ENCODE data around the gene FEM1B.

FEM1B gene

DNA sequence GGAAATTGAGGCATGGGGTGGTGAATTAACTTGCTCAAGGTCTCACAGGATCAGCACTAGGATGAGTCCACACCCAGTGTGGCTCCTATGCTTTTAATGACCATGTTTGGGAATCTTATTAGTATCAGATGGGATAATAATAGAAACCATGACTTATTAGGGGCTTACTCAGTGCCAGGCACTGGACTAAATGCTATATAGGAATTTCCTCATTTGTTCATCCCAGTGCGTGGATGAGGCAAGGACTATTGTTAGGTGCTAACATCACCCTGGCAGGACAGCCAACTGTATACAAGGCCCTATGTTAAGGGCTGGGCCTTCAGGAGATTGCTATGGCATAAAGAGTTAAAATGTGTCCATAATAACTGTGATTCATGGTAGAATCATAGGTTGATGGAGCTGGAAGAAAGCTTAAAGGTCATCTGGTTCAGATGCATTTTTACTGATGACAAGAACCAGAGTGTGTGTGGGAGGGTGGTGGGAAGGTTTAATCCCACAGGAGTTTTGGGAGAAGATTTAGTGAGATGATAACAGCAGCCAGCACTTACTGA, 4.7 kb upstream of the FEM1B start:
- Histone ChIP-seq H3K36me3 (ENCODE audit: control insufficient read depth in 2 of 2, insufficient read depth in 2 of 2, low read length in 2 of 2) (no peaks in the 10 kb centered on the region), H3K27me3 (ENCODE audit: control insufficient read depth in 2 of 2, insufficient read depth in 2 of 2, low read length in 2 of 2) (no peaks in the 10 kb centered on the region), H3K4me1 (ENCODE audit: control insufficient read depth in 2 of 2, insufficient read depth in 2 of 2, low read length in 2 of 2) (peaks cover 8 to 13% of the 10 kb centered on the region in 2 donors), H3K27ac (ENCODE audit: low read depth in 2 of 2, low read length in 2 of 2) (no peak overlapping the region), H3K9me3 (ENCODE audit: control insufficient read depth in 2 of 2, low read length in 2 of 2) (no peaks in the 10 kb centered on the region), H3K9ac (ENCODE audit: low read depth in 1 of 2, low read length in 2 of 2) (no peak overlapping the region), H3K4me3 (ENCODE audit: low read length in 2 of 2) (no peak overlapping the region)

DNA sequence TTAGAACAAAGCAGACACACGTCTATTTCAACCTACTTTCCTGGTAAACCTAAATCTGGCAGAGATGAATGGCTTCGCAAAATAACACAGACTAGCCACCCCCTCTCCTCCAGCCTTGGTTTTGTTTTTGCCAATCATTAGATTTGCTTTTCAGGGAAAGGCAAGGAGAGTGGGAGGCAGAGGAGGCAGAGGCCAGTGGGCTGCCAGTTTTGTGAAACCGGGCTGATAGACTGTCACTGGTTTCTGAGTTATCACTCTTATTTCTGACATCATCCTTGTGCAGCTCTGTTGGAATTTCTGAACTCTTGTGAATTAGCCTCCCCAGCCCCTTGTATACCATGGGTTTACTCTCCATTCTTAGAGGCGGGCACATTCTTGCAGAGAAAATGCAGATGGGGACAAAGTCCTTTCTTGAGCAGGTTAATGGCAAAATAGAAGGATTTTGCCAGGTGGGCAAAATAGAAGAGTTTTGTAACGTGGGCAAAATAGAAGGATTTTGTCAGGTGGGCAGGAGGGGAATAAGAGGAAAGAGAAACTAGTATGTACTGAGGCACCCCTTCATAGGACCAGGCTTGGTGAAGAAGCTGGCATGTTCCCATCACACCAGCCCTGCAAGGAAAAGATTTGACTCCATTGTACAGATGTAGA, 3.2 kb upstream of the FEM1B start:
- Histone ChIP-seq H3K36me3 (ENCODE audit: control insufficient read depth in 2 of 2, insufficient read depth in 2 of 2, low read length in 2 of 2) (peaks cover 0 to 3% of the 10 kb centered on the region in 2 donors), H3K4me1 (ENCODE audit: control insufficient read depth in 2 of 2, insufficient read depth in 2 of 2, low read length in 2 of 2) (peaks cover 14 to 21% of the 10 kb centered on the region in 2 donors), H3K9ac (ENCODE audit: low read depth in 1 of 2, low read length in 2 of 2) (no peak overlapping the region), H3K4me3 (ENCODE audit: low read length in 2 of 2) (no peak overlapping the region), H3K27me3 (ENCODE audit: control insufficient read depth in 2 of 2, insufficient read depth in 2 of 2, low read length in 2 of 2) (no peaks in the 10 kb centered on the region), H3K9me3 (ENCODE audit: control insufficient read depth in 2 of 2, low read length in 2 of 2) (no peaks in the 10 kb centered on the region), H3K27ac (ENCODE audit: low read depth in 2 of 2, low read length in 2 of 2) (peak overlapping the region in 1 of 2 donors; percentile 9)

GRCh38 chr15:68275165-68275746, 2.3 kb upstream of the FEM1B start:
- Histone ChIP-seq H3K4me1 (ENCODE audit: control insufficient read depth in 2 of 2, insufficient read depth in 2 of 2, low read length in 2 of 2) (peaks cover 18 to 31% of the 10 kb centered on the region in 2 donors), H3K4me3 (ENCODE audit: low read length in 2 of 2) (no peak overlapping the region), H3K9me3 (ENCODE audit: control insufficient read depth in 2 of 2, low read length in 2 of 2) (no peaks in the 10 kb centered on the region), H3K27me3 (ENCODE audit: control insufficient read depth in 2 of 2, insufficient read depth in 2 of 2, low read length in 2 of 2) (no peaks in the 10 kb centered on the region), H3K36me3 (ENCODE audit: control insufficient read depth in 2 of 2, insufficient read depth in 2 of 2, low read length in 2 of 2) (peaks cover 0 to 3% of the 10 kb centered on the region in 2 donors), H3K9ac (ENCODE audit: low read depth in 1 of 2, low read length in 2 of 2) (no peak overlapping the region), H3K27ac (ENCODE audit: low read depth in 2 of 2, low read length in 2 of 2) (peak overlapping the region; percentile 6 to 98)

DNA sequence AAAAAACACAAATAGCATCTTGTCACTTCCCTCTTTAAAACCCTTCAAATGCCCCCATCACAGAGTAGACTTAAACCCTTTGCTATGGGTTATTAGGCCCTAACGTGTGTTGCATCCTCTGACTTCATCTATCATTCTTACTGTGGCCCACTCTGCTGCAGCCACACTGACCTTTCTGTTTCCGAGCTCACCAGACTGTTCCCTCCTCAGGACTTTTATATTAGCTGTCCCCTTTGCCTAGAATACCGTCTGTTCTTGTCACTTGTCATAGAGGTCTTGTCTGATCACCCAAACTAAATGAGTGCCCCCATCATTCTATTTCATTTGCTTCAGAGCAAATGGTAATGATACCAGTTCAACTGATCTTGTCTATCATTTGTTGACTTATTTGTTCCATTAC, 877 bp upstream of the FEM1B start:
- Histone ChIP-seq H3K27me3 (ENCODE audit: control insufficient read depth in 2 of 2, insufficient read depth in 2 of 2, low read length in 2 of 2) (no peaks in the 10 kb centered on the region), H3K27ac (ENCODE audit: low read depth in 2 of 2, low read length in 2 of 2) (peak overlapping the region; percentile 97 to 98), H3K4me3 (ENCODE audit: low read length in 2 of 2) (peak overlapping the region; percentile 88 to 97), H3K9me3 (ENCODE audit: control insufficient read depth in 2 of 2, low read length in 2 of 2) (no peaks in the 10 kb centered on the region), H3K9ac (ENCODE audit: low read depth in 1 of 2, low read length in 2 of 2) (peak overlapping the region; percentile 88 to 89), H3K36me3 (ENCODE audit: control insufficient read depth in 2 of 2, insufficient read depth in 2 of 2, low read length in 2 of 2) (peaks cover 0 to 8% of the 10 kb centered on the region in 2 donors), H3K4me1 (ENCODE audit: control insufficient read depth in 2 of 2, insufficient read depth in 2 of 2, low read length in 2 of 2) (peaks cover 25 to 33% of the 10 kb centered on the region in 2 donors)

DNA sequence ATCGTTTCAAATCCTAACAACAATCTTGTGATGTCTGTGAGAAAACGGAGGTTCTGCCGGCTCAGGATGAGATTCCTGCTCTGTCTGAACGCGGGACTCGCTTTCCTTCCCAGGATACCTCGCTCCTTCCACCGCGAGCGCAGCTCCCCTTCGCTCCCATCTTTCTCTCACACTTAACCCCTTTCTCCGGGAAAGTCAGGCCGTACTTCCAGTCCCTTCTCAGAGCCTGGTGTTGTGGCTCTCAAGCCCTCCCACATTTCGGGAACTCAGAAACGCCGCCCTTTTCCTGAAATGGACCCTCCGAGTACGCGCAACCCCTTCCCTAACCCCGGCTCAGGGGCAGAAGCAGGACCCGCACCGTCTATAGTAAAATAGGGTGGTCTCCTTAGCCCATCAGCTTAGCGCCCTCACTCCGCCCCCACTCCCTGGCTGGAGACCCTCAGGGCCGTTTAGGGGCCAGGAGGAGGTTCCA, 378 bp upstream of the FEM1B start:
- Histone ChIP-seq H3K4me3 (ENCODE audit: low read length in 2 of 2) (peak overlapping the region; percentile 88 to 97), H3K27ac (ENCODE audit: low read depth in 2 of 2, low read length in 2 of 2) (peak overlapping the region; percentile 97 to 98), H3K36me3 (ENCODE audit: control insufficient read depth in 2 of 2, insufficient read depth in 2 of 2, low read length in 2 of 2) (peaks cover 0 to 8% of the 10 kb centered on the region in 2 donors), H3K9me3 (ENCODE audit: control insufficient read depth in 2 of 2, low read length in 2 of 2) (no peaks in the 10 kb centered on the region), H3K9ac (ENCODE audit: low read depth in 1 of 2, low read length in 2 of 2) (peak overlapping the region; percentile 88 to 89), H3K27me3 (ENCODE audit: control insufficient read depth in 2 of 2, insufficient read depth in 2 of 2, low read length in 2 of 2) (no peaks in the 10 kb centered on the region), H3K4me1 (ENCODE audit: control insufficient read depth in 2 of 2, insufficient read depth in 2 of 2, low read length in 2 of 2) (peaks cover 25 to 38% of the 10 kb centered on the region in 2 donors)

- H3K36me3 ChIP-seq (ENCODE audit: control insufficient read depth in 2 of 2, insufficient read depth in 2 of 2, low read length in 2 of 2), result peaks cover 0 to 8% of the 10 kb centered on the region in 2 donors
- no peaks in the 10 kb centered on the region for H3K9me3 ChIP-seq (ENCODE audit: control insufficient read depth in 2 of 2, low read length in 2 of 2)
- peak overlapping the region; percentile 97 to 98 for H3K27ac ChIP-seq (ENCODE audit: low read depth in 2 of 2, low read length in 2 of 2)
- no peaks in the 10 kb centered on the region for H3K27me3 ChIP-seq (ENCODE audit: control insufficient read depth in 2 of 2, insufficient read depth in 2 of 2, low read length in 2 of 2)
- H3K4me3 ChIP-seq (ENCODE audit: low read length in 2 of 2), result peak overlapping the region; percentile 88 to 97
- peaks cover 25 to 38% of the 10 kb centered on the region in 2 donors for H3K4me1 ChIP-seq (ENCODE audit: control insufficient read depth in 2 of 2, insufficient read depth in 2 of 2, low read length in 2 of 2)
- H3K9ac ChIP-seq (ENCODE audit: low read depth in 1 of 2, low read length in 2 of 2), result peak overlapping the region; percentile 88 to 89
These were observed 725 bp downstream of the FEM1B start for GRCh38 chr15:68278345-68278594.

DNA sequence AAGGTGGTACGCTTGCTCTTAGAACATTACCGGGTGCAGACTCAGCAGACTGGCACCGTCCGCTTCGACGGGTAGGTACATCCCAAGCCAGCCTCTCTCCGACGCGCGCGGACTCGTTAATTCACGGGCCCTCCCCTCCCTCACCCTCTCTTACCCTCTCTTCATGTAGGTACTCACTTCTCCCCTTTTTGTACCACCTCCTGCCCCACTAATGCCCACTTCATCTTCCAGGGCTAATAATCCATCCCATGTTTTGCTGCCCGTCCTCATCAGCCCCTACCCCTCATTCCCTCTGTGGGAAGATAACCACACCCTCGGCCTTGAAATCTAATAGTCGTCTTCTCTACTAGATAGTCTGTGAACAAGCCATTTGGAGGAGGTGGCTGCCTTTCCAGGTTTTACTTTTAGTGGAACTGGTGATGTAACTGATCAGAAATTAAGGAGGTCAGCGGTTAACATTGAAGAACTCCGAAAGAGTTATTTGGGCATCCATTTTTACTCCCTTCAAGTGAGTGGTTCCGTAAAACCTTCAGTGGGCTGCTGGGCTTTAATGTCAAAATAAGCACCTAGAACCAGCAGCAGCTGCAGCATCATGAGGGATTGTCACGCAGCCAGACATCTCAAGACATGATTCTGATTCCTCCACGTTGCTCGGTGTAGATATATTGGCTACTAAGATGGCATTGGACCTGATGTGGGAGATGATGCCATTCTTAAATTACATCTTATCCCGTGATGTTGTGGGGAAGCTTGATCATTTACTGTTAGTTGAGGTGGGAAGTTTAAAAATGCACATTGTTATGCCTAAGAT, 1.3 kb downstream of the FEM1B start:
- Histone ChIP-seq H3K4me1 (ENCODE audit: control insufficient read depth in 2 of 2, insufficient read depth in 2 of 2, low read length in 2 of 2) (peaks cover 25 to 38% of the 10 kb centered on the region in 2 donors), H3K36me3 (ENCODE audit: control insufficient read depth in 2 of 2, insufficient read depth in 2 of 2, low read length in 2 of 2) (peaks cover 0 to 8% of the 10 kb centered on the region in 2 donors), H3K4me3 (ENCODE audit: low read length in 2 of 2) (peak overlapping the region; percentile 88 to 97), H3K27me3 (ENCODE audit: control insufficient read depth in 2 of 2, insufficient read depth in 2 of 2, low read length in 2 of 2) (no peaks in the 10 kb centered on the region), H3K9ac (ENCODE audit: low read depth in 1 of 2, low read length in 2 of 2) (peak overlapping the region; percentile 88 to 89), H3K9me3 (ENCODE audit: control insufficient read depth in 2 of 2, low read length in 2 of 2) (no peaks in the 10 kb centered on the region), H3K27ac (ENCODE audit: low read depth in 2 of 2, low read length in 2 of 2) (peak overlapping the region; percentile 97 to 98)

DNA sequence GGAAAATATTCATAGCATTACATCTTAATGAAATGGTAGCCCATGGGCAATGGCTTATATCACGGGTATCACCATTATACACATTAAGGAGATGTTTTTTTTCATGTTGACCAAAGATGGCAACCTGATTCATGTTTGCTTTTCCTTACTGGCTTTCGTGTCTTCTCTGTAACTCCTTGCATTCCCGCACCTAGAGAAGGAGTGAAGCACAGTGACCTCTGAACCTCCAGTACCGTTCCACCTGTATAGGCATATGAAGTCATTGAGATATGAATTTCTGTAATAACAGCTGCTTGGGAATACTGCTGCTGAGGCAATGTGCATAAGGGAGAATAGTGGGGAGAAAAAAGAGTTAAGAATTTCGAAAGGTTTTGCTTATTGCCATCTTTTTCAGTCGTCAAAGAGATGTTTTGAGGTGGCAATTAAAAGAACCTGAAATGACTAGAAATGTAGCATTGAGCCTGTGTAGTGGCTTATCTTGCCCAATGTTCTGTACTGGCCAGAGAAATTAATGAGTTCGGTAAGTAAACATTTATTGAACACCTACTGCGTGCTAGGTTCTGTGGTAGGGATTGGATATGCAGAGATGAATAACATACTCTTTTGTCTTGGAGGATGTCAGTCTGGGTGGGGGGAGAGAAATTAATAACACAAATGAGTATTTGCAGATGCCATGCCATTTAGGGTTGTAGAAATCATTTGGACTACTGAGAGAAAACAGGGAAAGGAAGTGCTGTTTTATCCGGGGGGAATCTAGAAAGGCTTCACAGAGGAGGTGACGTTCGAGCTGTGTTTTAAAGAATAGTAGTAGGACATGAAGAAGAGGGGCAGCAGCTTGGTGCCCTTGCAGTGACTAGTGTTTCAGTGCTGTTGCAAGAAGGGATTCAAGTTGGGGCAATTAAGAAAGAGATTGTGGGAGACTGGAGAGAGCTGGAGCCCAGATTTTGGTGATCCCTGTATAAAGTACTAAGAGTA, 2.5 kb downstream of the FEM1B start:
- H3K4me1 ChIP-seq (ENCODE audit: control insufficient read depth in 2 of 2, insufficient read depth in 2 of 2, low read length in 2 of 2), result peaks cover 25 to 38% of the 10 kb centered on the region in 2 donors
- peaks cover 5 to 16% of the 10 kb centered on the region in 2 donors for H3K36me3 ChIP-seq (ENCODE audit: control insufficient read depth in 2 of 2, insufficient read depth in 2 of 2, low read length in 2 of 2)
- peak overlapping the region; percentile 88 to 97 for H3K4me3 ChIP-seq (ENCODE audit: low read length in 2 of 2)
- no peaks in the 10 kb centered on the region for H3K27me3 ChIP-seq (ENCODE audit: control insufficient read depth in 2 of 2, insufficient read depth in 2 of 2, low read length in 2 of 2)
- peak overlapping the region in 1 of 2 donors; percentile 38 for H3K27ac ChIP-seq (ENCODE audit: low read depth in 2 of 2, low read length in 2 of 2)
- no peaks in the 10 kb centered on the region for H3K9me3 ChIP-seq (ENCODE audit: control insufficient read depth in 2 of 2, low read length in 2 of 2)
- H3K9ac ChIP-seq (ENCODE audit: low read depth in 1 of 2, low read length in 2 of 2), result peak overlapping the region in 1 of 2 donors; percentile 14

- Histone ChIP-seq H3K27me3 (ENCODE audit: control insufficient read depth in 2 of 2, insufficient read depth in 2 of 2, low read length in 2 of 2) (no peaks in the 10 kb centered on the region), H3K4me1 (ENCODE audit: control insufficient read depth in 2 of 2, insufficient read depth in 2 of 2, low read length in 2 of 2) (peaks cover 25 to 38% of the 10 kb centered on the region in 2 donors), H3K9ac (ENCODE audit: low read depth in 1 of 2, low read length in 2 of 2) (peak overlapping the region in 1 of 2 donors; percentile 1), H3K27ac (ENCODE audit: low read depth in 2 of 2, low read length in 2 of 2) (no peak overlapping the region), H3K9me3 (ENCODE audit: control insufficient read depth in 2 of 2, low read length in 2 of 2) (no peaks in the 10 kb centered on the region), H3K4me3 (ENCODE audit: low read length in 2 of 2) (peak overlapping the region in 1 of 2 donors; percentile 97), H3K36me3 (ENCODE audit: control insufficient read depth in 2 of 2, insufficient read depth in 2 of 2, low read length in 2 of 2) (peaks cover 5 to 21% of the 10 kb centered on the region in 2 donors)
These were observed 3.5 kb downstream of the FEM1B start for GRCh38 chr15:68281008-68281407.

Data from mucosa of rectum (tissue), 2 donors.